MM.1S (cell line): ENCODE measurements around the gene SNRPB2.

Source experiments
- DNase-seq: peaks from one replicate; pipeline ENCODE4 v3.0.0-alpha.2; 2015
- H2AFZ ChIP-seq: fragments of 300-600 bp; sonication (generic); 2 replicates; pipeline ENCODE4 v1.6.0; 2016; ENCODE audit warnings: antibody characterized with exemption, low read length
- H3F3A ChIP-seq: fragments of 300-600 bp; sonication (generic); 2 replicates; pipeline ENCODE4 v1.6.1; 2016; ENCODE audit warnings: mild to moderate bottlenecking, antibody characterized with exemption, low read length, moderate library complexity, mixed read lengths; ENCODE audit not compliant: insufficient read depth
- H3K27ac ChIP-seq: fragments of 300-600 bp; sonication (generic); 2 replicates; pipeline ENCODE4 v1.5.1; 2016; ENCODE audit warnings: mild to moderate bottlenecking, low read length
- H3K27me3 ChIP-seq: fragments of 300-600 bp; sonication (generic); replicated peaks from 2 replicates; pipeline ENCODE4 v1.6.0; 2016; ENCODE audit warnings: low read length; ENCODE audit not compliant: insufficient read depth
- H3K36me3 ChIP-seq: fragments of 300-600 bp; sonication (generic); replicated peaks from 2 replicates; pipeline ENCODE4 v1.6.1; 2016; ENCODE audit warnings: mild to moderate bottlenecking, low read length, mixed read lengths; ENCODE audit not compliant: insufficient read depth
- H3K4me1 ChIP-seq: fragments of 300-600 bp; sonication (generic); 2 replicates; pipeline ENCODE4 v1.6.1; 2016; ENCODE audit warnings: low read length, mixed read lengths
- H3K4me2 ChIP-seq: fragments of 300-600 bp; sonication (generic); 2 replicates; pipeline ENCODE4 v1.6.0; 2016; ENCODE audit warnings: low read depth, low read length
- H3K4me3 ChIP-seq: fragments of 300-600 bp; sonication (generic); 2 replicates; pipeline ENCODE4 v1.5.1; 2016; ENCODE audit warnings: low read length, mixed read lengths
- H3K79me2 ChIP-seq: fragments of 300-600 bp; sonication (generic); 2 replicates; pipeline ENCODE4 v1.6.1; 2016; ENCODE audit warnings: mixed run types, low read length, mixed read lengths
- H3K9ac ChIP-seq: fragments of 300-600 bp; sonication (generic); 2 replicates; pipeline ENCODE4 v1.6.1; 2016; ENCODE audit warnings: low read length, mixed read lengths
- H3K9me2 ChIP-seq: fragments of 300-600 bp; sonication (generic); replicated peaks from 2 replicates; pipeline ENCODE4 v1.6.1; 2016; ENCODE audit warnings: mild to moderate bottlenecking, low read length, mixed read lengths; ENCODE audit not compliant: insufficient read depth
- H3K9me3 ChIP-seq: fragments of 300-600 bp; sonication (generic); replicated peaks from 2 replicates; pipeline ENCODE4 v1.6.1; 2016; ENCODE audit warnings: mild to moderate bottlenecking, low read length, mixed read lengths; ENCODE audit not compliant: insufficient read depth
- H4K20me1 ChIP-seq: fragments of 300-600 bp; sonication (generic); 2 replicates; pipeline ENCODE4 v1.6.1; 2016; ENCODE audit warnings: mild to moderate bottlenecking, low read length, moderate library complexity, mixed read lengths; ENCODE audit not compliant: insufficient read depth
- CTCF ChIP-seq: fragments of 300-600 bp; sonication (generic); IDR thresholded peaks from 2 replicates; pipeline ENCODE4 v1.5.1; 2016; ENCODE audit warnings: antibody characterized with exemption, low read length, mixed read lengths
- EZH2 ChIP-seq: fragments of 300-600 bp; sonication (generic); optimal IDR thresholded peaks from 2 replicates; pipeline ENCODE3; 2017; ENCODE audit warnings: low read depth, mild to moderate bottlenecking, antibody characterized with exemption, low read length, mixed read lengths
- EZH2phosphoT487 ChIP-seq: fragments of 300-600 bp; sonication (generic); IDR thresholded peaks from 2 replicates; pipeline ENCODE4 v1.6.1; 2018; ENCODE audit warnings: antibody characterized with exemption, low read length

SNRPB2 gene

GRCh38 chr20:16745204-16745603 lies 15.4 kb downstream of the SNRPB2 start:
- no peaks in the 10 kb centered on the region for H3F3A ChIP-seq
- no peaks in the 10 kb centered on the region for H3K27me3 ChIP-seq
- H3K4me3 ChIP-seq = no peak overlapping the region
- H3K9me2 ChIP-seq = no peaks in the 10 kb centered on the region
- no peaks in the 10 kb centered on the region for H3K9me3 ChIP-seq
- no peaks in the 10 kb centered on the region for H3K79me2 ChIP-seq
- no peaks in the 10 kb centered on the region for H4K20me1 ChIP-seq
- H3K36me3 ChIP-seq = no peaks in the 10 kb centered on the region; the same call in 1 of the 2 replicates
- H3K4me2 ChIP-seq = no peak overlapping the region
- no peak overlapping the region for H2AFZ ChIP-seq
- TF ChIP-seq CTCF (no peak), EZH2 (no peak), EZH2phosphoT487 (no peak)
- no peak for DNase-seq
- no peaks in the 10 kb centered on the region for H3K4me1 ChIP-seq
- no peak overlapping the region for H3K27ac ChIP-seq
- no peak overlapping the region for H3K9ac ChIP-seq

- no peak for DNase-seq
These were observed 17.5 kb downstream of the SNRPB2 start for GRCh38 chr20:16747291-16747811.

GRCh38 chr20:16748308-16748900 lies 18.6 kb downstream of the SNRPB2 start, which contains the start of gene OTOR:
Gene OTOR, plus strand, starts transcription at chr20:16748358. Its CDS starts 44 bp downstream, at chr20:16748402.
- Histone ChIP-seq H3K36me3 (no peaks in the 10 kb centered on the region), H4K20me1 (no peaks in the 10 kb centered on the region), H3K9ac (no peak within 1 kb of the TSS), H3K9me2 (no peaks in the 10 kb centered on the region), H3K4me3 (no peak within 1 kb of the TSS), H2AFZ (no peak within 1 kb of the TSS), H3K4me1 (no peaks in the 10 kb centered on the region), H3K27me3 (no peaks in the 10 kb centered on the region), H3K9me3 (no peaks in the 10 kb centered on the region), H3F3A (no peaks in the 10 kb centered on the region), H3K79me2 (no peaks in the 10 kb centered on the region), H3K27ac (no peak within 1 kb of the TSS), H3K4me2 (no peak within 1 kb of the TSS)
- DNase-seq = no peak
- no peak for TF ChIP-seq EZH2phosphoT487
- no peak for TF ChIP-seq EZH2
- TF ChIP-seq CTCF = no peak

More at GRCh38 chr20:16747291-16747811, 17.5 kb downstream of the SNRPB2 start:
- Histone ChIP-seq H4K20me1 (no peaks in the 10 kb centered on the region), H3K4me2 (no peak overlapping the region), H3K36me3 (no peaks in the 10 kb centered on the region), H3F3A (no peaks in the 10 kb centered on the region), H3K27me3 (no peaks in the 10 kb centered on the region), H3K4me3 (no peak overlapping the region), H2AFZ (no peak overlapping the region), H3K9me3 (no peaks in the 10 kb centered on the region), H3K79me2 (no peaks in the 10 kb centered on the region), H3K9me2 (no peaks in the 10 kb centered on the region), H3K9ac (no peak overlapping the region), H3K27ac (no peak overlapping the region), H3K4me1 (no peaks in the 10 kb centered on the region)
- TF ChIP-seq EZH2phosphoT487 (no peak), EZH2 (no peak), CTCF (no peak)
